Keratinocyte (primary cell): ENCODE data around the gene GNS. TPM values are rescaled to one million over a fixed set of nuclear protein-coding genes. Genes with fewer than 3 reads are reported as not detected.

Experiments
- DNase-seq: peaks from one replicate; pipeline ENCODE4 v3.0.0-alpha.2; 2011; ENCODE audit warnings: low read depth, missing footprints, low spot score
- FAIRE-seq: peaks from 2 replicates; lab custom pipeline; 2011; peaks lifted over from hg19 to GRCh38; lab: Jason Lieb, UNC
- H2AFZ ChIP-seq: 2 replicates; pipeline ENCODE4 v1.6.0; 2012; ENCODE audit warnings: low read length, control low read depth, inconsistent platforms; ENCODE audit not compliant: control insufficient read depth
- H3K27ac ChIP-seq: 2 replicates; pipeline ENCODE4 v1.5.1; 2011; ENCODE audit warnings: low read length; ENCODE audit not compliant: control insufficient read depth, insufficient read depth
- H3K27me3 ChIP-seq: 3 replicates; pipeline ENCODE4 v1.6.0; 2011; ENCODE audit warnings: low read length; ENCODE audit not compliant: control insufficient read depth, insufficient read depth; ENCODE audit errors: extremely low read depth
- H3K36me3 ChIP-seq, 2 experiments: 2 replicates in 1 of 2; 3 replicates in 1 of 2; pipeline ENCODE4 v1.5.1; 2011; ENCODE audit warnings: low read length in 2 of 2, mild to moderate bottlenecking in 1 of 2; ENCODE audit not compliant: control insufficient read depth in 2 of 2, insufficient read depth in 2 of 2; ENCODE audit errors: extremely low read depth in 1 of 2
- H3K4me1 ChIP-seq: 3 replicates; pipeline ENCODE4 v1.5.1; 2011; ENCODE audit warnings: low read length; ENCODE audit not compliant: control insufficient read depth, insufficient read depth; ENCODE audit errors: extremely low read depth
- H3K4me2 ChIP-seq: 3 replicates; pipeline ENCODE4 v1.6.0; 2011; ENCODE audit warnings: low read depth, low read length; ENCODE audit not compliant: control insufficient read depth, insufficient read depth; ENCODE audit errors: extremely low read depth
- H3K4me3 ChIP-seq, 3 experiments: fragments of 200-600 bp in 1 of 3; sonication (generic) in 1 of 3; 2 replicates in 2 of 3; 3 replicates in 1 of 3; pipeline ENCODE4 v1.5.1; 2011 to 2016; ENCODE audit warnings: low read length in 3 of 3, mild to moderate bottlenecking in 3 of 3, control low read depth in 2 of 3, inconsistent platforms in 1 of 3, low read depth in 1 of 3, mixed read lengths in 1 of 3, mixed run types in 1 of 3, moderate library complexity in 1 of 3; ENCODE audit not compliant: control insufficient read depth in 2 of 3, insufficient read depth in 2 of 3; ENCODE audit errors: extremely low read depth in 1 of 3
- H3K79me2 ChIP-seq: 2 replicates; pipeline ENCODE4 v1.6.0; 2012; ENCODE audit warnings: low read length; ENCODE audit not compliant: control insufficient read depth, insufficient read depth
- H3K9ac ChIP-seq: 3 replicates; pipeline ENCODE4 v1.6.0; 2011; ENCODE audit warnings: low read length; ENCODE audit not compliant: control insufficient read depth, insufficient read depth; ENCODE audit errors: extremely low read depth
- H3K9me1 ChIP-seq: 3 replicates; pipeline ENCODE4 v1.6.0; 2011; ENCODE audit warnings: low read length; ENCODE audit not compliant: control insufficient read depth, insufficient read depth; ENCODE audit errors: extremely low read depth
- H3K9me3 ChIP-seq: 2 replicates; pipeline ENCODE4 v1.5.1; 2012; ENCODE audit warnings: low read depth, low read length; ENCODE audit not compliant: control insufficient read depth
- H4K20me1 ChIP-seq: 3 replicates; pipeline ENCODE4 v1.6.0; 2011; ENCODE audit warnings: low read length; ENCODE audit not compliant: control insufficient read depth, insufficient read depth; ENCODE audit errors: extremely low read depth
- CTCF ChIP-seq, 3 experiments: IDR thresholded peaks in 1 of 3; conservative IDR thresholded peaks in 1 of 3; optimal IDR thresholded peaks in 1 of 3; 2 replicates in 2 of 3; 3 replicates in 1 of 3; pipeline versions ENCODE3 to v1.5.1; 2011; ENCODE audit warnings: low read length in 3 of 3, mild to moderate bottlenecking in 3 of 3, moderate library complexity in 2 of 3, control low read depth in 1 of 3, inconsistent platforms in 1 of 3; ENCODE audit not compliant: insufficient read depth in 2 of 3; ENCODE audit errors: extremely low read depth in 1 of 3
- EZH2 ChIP-seq: IDR thresholded peaks from one replicate; pipeline ENCODE4 v1.6.1; 2012; ENCODE audit warnings: inconsistent platforms, mild to moderate bottlenecking, low read length, moderate library complexity
- dilution Hi-C: fragments of 300-500 bp; cut with MboI; formaldehyde crosslinking; loops from one replicate; pipeline ENCODE4 v1.7.0; 2020; ENCODE audit warnings: low sequenced_read_pairs; ENCODE audit not compliant: extremely low pct_ligation_motif_present
- polyA plus RNA-seq, 5 experiments: library from polyadenylated mRNA; depleted of rRNA in 3 of 5; stranded (reverse) in 3 of 5; stranded (forward) in 1 of 5; unstranded in 1 of 5; fragments of >200 nt; gene quantifications; 1 replicate in 1 of 5; 2 replicates in 3 of 5; 3 replicates in 1 of 5; pipeline versions ENCODE4 v1.2.1 to v1.2.3, GENCODE V29; 2011 to 2012; ENCODE audit warnings: missing spikeins in 2 of 5, low read depth in 1 of 5, low replicate concordance in 1 of 5

GNS gene
- polyA plus RNA-seq, 1 donor (not counting 4 experiments of a cell fraction or from before 2014, with no cell fraction given): 57.8 TPM

GRCh38 chr12:64745259-64745807, 13.9 kb downstream of the GNS start:
- no peak overlapping the region for H3K27ac ChIP-seq
- H3K36me3 ChIP-seq: peaks cover 10 to 37% of the 10 kb centered on the region in 2 experiments
- no peak overlapping the region for H2AFZ ChIP-seq
- no peak overlapping the region for H3K4me3 ChIP-seq
- no peak overlapping the region for H3K4me2 ChIP-seq
- no peaks in the 10 kb centered on the region for H3K9me1 ChIP-seq
- dilution Hi-C loops: no loop called here
- H3K9ac ChIP-seq: no peak overlapping the region
- FAIRE-seq: no peak
- DNase-seq: no peak
- peaks cover 36% of the 10 kb centered on the region for H3K4me1 ChIP-seq
- H4K20me1 ChIP-seq: no peaks in the 10 kb centered on the region
- no peaks in the 10 kb centered on the region for H3K79me2 ChIP-seq
- H3K27me3 ChIP-seq: no peaks in the 10 kb centered on the region
- TF ChIP-seq CTCF (optimal IDR thresholded peaks at IDR 0.05 in 1 of 3, IDR thresholded peaks at IDR 0.05 in 1 of 3, conservative IDR thresholded peaks at IDR 0.05 in 1 of 3; ENCODE audit: extremely low read depth in 1 of 3, insufficient read depth in 2 of 3, low read length in 3 of 3): no peak
- TF ChIP-seq EZH2: no peak
- no peaks in the 10 kb centered on the region for H3K9me3 ChIP-seq

GRCh38 chr12:64744422-64745258, 14.6 kb downstream of the GNS start:
- Histone ChIP-seq H3K4me2 (peak overlapping the region; percentile 22), H3K36me3 (peaks cover 8 to 39% of the 10 kb centered on the region in 2 experiments), H3K4me1 (peaks cover 36% of the 10 kb centered on the region), H3K4me3 (peak overlapping the region in 1 of 3 experiments; percentile 32), H4K20me1 (no peaks in the 10 kb centered on the region), H3K9me3 (no peaks in the 10 kb centered on the region), H3K9me1 (no peaks in the 10 kb centered on the region), H3K27ac (no peak overlapping the region), H2AFZ (no peak overlapping the region), H3K27me3 (no peaks in the 10 kb centered on the region), H3K9ac (no peak overlapping the region), H3K79me2 (no peaks in the 10 kb centered on the region)
- FAIRE-seq (no peak), DNase-seq (no peak)
- TF ChIP-seq EZH2 (no peak), CTCF (optimal IDR thresholded peaks at IDR 0.05 in 1 of 3, IDR thresholded peaks at IDR 0.05 in 1 of 3, conservative IDR thresholded peaks at IDR 0.05 in 1 of 3; ENCODE audit: extremely low read depth in 1 of 3, insufficient read depth in 2 of 3, low read length in 3 of 3) (no peak)
- dilution Hi-C loops: no loop called here
